Fibroblast of villous mesenchyme (primary cell): ENCODE data around the gene CCDC87. TPM values are rescaled to one million over a fixed set of nuclear protein-coding genes. Genes with fewer than 3 reads are reported as not detected.

Experiments used
- DNase-seq: peaks from one replicate; pipeline ENCODE4 v3.0.0-alpha.2; 2010; ENCODE audit warnings: low read depth
- H3K4me3 ChIP-seq: 2 replicates; pipeline ENCODE4 v1.5.1; 2011; ENCODE audit warnings: low read depth, mild to moderate bottlenecking, low read length
- CTCF ChIP-seq: IDR thresholded peaks from 2 replicates; pipeline ENCODE4 v1.5.1; 2012; ENCODE audit warnings: low read depth, mild to moderate bottlenecking, low read length; ENCODE audit not compliant: insufficient read depth
- total RNA-seq: library from RNA; depleted of rRNA; stranded (reverse); fragments of >200 nt; gene quantifications from 2 replicates; pipeline ENCODE4 v1.2.3, GENCODE V29; 2012

CCDC87 gene
- total RNA-seq, 1 donor, result 0.43 TPM

GRCh38 chr11:66600631-66601233, 7.9 kb upstream of the CCDC87 start:
- H3K4me3 ChIP-seq, result no peak overlapping the region
- TF ChIP-seq CTCF, result no peak
- DNase-seq, result no peak

- no peak overlapping the region for H3K4me3 ChIP-seq
Observed at GRCh38 chr11:66600219-66600618, 7.4 kb upstream of the CCDC87 start.

DNA sequence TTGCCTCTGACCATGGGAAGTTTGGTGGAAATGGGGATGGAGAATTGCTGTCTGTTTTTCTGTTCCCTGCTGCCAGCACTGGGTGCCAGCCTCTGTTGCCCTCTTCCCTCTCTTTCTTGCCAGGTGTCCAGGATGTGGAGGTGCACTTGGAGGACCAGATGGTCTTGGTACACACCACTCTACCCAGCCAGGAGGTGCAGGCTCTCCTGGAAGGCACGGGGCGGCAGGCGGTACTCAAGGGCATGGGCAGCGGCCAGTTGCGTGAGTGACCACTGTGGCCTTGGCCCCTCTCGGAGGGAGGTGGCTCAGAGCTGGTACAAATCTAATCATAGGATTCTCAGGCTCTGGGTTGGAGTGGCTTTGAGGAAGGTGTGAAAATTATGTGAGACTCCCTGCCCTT, 6.1 kb upstream of the CCDC87 start:
- DNase-seq, result no peak

More at GRCh38 chr11:66600219-66600618, 7.4 kb upstream of the CCDC87 start:
- DNase-seq, result no peak
- no peak for TF ChIP-seq CTCF

GRCh38 chr11:66595245-66595904, 2.5 kb upstream of the CCDC87 start:
- H3K4me3 ChIP-seq, result peak overlapping the region; percentile 15
- no peak for TF ChIP-seq CTCF
- peak; percentile 79 for DNase-seq

More for the DNA sequence above, 6.1 kb upstream of the CCDC87 start:
- no peak for TF ChIP-seq CTCF
- no peak overlapping the region for H3K4me3 ChIP-seq

DNA sequence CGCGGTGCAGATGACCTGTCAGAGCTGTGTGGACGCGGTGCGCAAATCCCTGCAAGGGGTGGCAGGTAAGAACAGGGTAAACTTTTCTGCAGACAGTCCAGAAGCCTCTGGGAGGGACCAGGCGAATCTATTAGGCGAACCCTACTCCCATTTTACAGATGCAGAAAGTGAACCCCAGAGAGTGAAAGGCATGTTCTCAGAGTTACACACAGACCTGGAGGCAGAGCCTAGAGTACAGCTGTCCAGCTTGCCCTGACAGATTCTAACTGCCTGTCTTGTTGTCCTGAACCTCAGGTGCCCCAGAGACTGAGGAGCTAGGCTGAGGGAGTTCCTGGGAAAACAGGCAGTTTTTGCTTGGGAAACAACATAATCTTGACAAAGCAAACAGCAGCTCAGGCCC, 787 bp upstream of the CCDC87 start:
- no peak for DNase-seq
- TF ChIP-seq CTCF, result no peak
- peak overlapping the region; percentile 85 for H3K4me3 ChIP-seq

GRCh38 chr11:66593303-66593635, 406 bp upstream of the CCDC87 start:
- H3K4me3 ChIP-seq, result peak overlapping the region; percentile 85
- DNase-seq, result no peak
- no peak for TF ChIP-seq CTCF

DNA sequence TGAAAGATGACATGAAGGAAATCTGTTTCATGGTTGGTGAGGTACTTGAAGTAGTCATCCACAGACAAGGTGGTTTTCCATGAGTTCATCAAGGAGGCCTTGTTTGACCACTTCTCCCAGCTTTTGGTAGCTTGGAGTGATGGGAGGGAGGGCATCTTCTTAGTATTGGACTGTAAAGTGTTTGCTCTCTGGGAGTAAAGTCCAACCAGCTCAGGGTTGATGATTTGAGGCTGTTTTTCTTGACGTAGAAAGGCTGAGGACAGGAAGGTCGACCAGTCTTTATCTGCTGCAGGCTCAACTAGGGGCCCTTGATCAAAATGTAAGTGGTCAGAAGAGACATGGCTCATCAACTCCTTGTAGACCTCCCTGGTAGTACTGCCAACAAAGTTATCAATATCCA, 1.7 kb downstream of the CCDC87 start:
- no peak for TF ChIP-seq CTCF
- H3K4me3 ChIP-seq, result no peak overlapping the region
- no peak for DNase-seq
